ENCODE results near the gene FAM83G.
A peak's percentile ranks its signal among the peaks of the same experiment; 100 is the strongest.
"Not testable (repeated sequence)": the region's sequence is repeated elsewhere in the genome, so short reads cannot be mapped to it uniquely, and the experiment has no call there.

FAM83G gene, protein sequence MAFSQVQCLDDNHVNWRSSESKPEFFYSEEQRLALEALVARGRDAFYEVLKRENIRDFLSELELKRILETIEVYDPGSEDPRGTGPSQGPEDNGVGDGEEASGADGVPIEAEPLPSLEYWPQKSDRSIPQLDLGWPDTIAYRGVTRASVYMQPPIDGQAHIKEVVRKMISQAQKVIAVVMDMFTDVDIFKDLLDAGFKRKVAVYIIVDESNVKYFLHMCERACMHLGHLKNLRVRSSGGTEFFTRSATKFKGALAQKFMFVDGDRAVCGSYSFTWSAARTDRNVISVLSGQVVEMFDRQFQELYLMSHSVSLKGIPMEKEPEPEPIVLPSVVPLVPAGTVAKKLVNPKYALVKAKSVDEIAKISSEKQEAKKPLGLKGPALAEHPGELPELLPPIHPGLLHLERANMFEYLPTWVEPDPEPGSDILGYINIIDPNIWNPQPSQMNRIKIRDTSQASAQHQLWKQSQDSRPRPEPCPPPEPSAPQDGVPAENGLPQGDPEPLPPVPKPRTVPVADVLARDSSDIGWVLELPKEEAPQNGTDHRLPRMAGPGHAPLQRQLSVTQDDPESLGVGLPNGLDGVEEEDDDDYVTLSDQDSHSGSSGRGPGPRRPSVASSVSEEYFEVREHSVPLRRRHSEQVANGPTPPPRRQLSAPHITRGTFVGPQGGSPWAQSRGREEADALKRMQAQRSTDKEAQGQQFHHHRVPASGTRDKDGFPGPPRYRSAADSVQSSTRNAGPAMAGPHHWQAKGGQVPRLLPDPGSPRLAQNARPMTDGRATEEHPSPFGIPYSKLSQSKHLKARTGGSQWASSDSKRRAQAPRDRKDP

DNA sequence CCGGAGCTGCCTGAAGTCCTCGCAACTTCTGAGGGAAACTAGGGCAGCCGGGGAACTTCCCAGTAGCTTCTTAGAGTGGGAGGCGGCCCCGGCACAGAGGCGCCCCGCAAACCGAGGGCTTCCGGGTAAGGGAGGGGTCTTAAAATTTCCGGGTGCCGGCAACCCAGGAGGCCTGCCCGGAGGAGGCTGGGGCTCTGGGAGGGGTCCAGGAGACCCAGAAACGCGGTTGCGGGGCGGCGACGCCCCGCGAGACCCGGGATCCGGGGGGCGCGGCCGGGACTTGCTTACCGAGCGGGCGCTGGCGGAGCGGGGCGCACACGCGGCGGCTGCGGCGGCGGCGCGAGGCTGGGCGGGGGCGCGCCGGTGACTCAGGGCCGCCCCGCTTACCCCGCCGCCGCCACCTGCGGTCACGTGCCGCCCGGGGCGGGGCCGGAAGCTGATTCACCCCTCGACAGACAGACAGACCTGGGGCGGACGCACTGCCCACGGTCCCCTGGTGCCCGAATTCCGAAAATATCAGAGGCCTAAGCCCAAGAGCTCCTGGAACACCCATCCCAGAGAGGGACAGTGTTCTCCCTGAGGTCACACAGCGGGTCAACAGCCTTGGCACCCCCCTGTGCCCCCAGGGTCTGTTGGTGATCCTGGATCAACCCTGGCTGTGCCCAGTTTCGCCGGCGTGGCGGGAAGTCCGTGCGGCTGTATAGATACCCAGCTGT lies at the start of gene FAM83G:
TSS of gene FAM83G (minus strand) at position 344 of the 716 bp plus-strand sequence. CDS start 723 bp downstream, outside the sequence.
- DNase-seq = peak; percentile 89

DNA sequence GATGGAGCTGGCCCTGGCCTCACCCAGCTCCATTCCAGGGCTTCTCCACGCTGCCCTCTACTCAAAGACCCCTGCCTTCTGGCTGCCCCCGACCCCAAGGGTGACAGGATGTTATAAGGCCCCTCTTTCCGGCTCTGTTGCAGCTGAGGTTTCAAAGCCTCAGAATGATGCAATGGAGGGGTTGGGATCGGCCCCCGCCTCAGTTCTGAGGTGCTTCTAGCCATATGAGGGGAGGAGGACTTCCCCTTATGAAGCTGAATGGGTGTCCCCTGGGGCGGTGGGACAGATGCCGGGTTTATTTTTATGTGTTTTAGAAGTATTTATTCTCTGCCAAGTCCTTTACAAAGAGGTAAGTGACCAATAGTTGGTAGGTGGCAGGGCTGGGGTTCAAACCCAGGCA lies 44.3 kb upstream of the FAM83G start:
- not testable (repeated sequence) for DNase-seq

DNA sequence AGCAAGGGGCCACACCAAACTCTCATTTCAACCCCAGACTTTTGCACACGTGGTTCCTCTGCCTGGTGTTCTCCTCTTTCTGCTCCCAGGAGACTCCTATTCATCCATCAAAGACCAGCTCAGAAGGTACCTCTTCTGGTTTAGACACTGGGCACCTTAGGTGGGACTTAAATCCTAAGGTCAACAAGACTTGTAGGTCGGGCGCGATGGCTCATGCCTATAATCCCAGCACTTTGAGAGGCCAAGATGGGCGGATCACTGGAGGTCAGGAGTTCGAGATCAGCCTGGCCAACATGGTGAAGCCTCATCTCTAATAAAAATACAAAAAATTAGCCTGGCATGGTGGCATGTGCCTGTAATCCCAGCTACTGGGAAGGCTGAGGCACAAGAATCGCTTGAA lies 42.9 kb upstream of the FAM83G start:
- not testable (repeated sequence) for DNase-seq

DNA sequence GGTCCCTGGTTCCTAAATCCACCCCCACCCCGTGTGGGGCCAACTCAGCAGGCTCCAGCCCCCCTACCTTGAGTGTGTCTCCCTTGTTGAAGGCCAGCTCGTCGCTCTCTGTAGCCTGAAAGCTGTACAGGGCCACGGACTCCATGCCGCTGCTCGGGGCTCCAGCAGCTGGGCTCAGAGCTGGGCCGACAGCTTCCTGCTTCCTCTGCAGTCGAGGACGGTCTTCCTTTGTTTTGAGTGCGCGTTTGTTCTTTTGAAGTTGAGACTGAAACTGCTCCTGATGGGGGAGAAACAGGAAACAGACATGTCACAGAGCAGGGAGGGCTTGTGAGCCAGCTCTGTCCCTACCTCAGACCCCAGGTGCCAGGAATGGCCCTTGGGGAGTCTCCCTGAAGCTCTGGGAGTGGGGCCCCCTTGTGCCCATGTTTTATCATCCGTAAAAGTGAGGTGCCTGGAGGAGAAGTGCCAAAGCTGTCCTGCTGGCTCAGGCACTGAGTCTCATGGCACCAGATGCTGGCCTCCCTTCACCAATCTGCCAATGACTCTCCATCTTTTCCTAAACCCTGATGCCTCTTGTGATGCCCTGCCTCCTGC lies 42.3 kb upstream of the FAM83G start, which contains the start of gene GRAP:
TSS of gene GRAP (minus strand) at position 176 of the 594 bp plus-strand sequence. CDS start at position 145, 31 bp downstream.
- DNase-seq = not testable (repeated sequence)

DNA sequence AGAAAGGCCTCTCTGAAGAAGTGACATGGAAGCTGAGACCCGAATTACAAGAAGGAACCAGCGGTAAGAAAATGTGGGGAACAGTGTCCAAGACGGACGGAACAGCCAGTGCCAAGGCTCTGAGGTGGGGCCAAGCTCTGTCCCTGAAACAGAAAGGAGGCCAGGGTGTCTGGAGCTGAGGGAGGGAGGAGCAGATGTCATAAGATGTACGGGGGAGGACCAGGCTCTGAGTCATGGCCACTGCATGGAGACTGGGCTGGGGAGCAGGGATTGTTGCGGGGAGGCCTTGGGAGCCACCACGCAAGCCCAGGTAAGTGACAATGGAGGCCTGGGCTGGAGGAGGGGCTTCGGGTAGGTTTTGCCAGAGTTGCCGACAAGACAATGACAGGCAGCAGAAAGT lies 40.1 kb upstream of the FAM83G start:
- not testable (repeated sequence) for DNase-seq

DNA sequence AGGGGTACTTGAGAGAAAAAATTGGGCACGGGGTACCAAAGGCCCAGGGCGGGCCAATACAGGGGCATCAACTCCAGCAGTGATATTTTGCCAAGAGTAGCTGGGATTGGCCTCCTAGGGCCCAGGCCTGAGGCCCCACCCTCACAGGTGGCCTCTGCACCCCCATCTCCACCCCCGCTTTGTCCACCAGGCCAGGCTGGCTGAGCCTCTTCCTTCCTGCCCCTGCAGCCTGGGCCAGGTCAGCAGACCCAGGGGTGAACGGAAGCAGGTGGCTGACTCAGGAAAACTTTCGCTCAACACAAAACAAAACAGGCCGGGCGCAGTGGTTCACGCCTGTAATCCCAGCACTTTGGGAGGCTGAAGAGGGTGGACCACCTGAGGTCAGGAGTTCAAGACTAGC lies 38.5 kb upstream of the FAM83G start:
- not testable (repeated sequence) for DNase-seq

DNA sequence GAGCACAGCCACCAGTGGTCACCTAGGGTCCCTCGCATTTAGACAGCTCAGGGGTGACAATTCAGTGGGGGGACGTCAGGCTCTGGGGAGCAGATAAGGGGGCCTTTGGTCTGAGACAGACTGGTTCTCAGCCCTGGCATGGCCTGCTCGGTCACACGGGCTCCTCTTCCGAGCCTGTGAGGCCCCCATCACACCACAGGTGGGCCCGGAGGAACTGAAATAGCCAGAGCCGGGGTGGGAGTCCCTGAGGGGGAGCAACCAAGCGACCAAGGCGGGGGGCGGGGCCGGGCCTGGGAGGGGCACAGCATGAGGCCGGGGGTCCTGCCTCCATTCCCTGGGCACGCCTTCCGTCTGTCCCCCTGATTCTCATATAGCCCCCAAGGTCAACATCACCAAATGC lies 37.8 kb upstream of the FAM83G start:
- DNase-seq = not testable (repeated sequence)

DNA sequence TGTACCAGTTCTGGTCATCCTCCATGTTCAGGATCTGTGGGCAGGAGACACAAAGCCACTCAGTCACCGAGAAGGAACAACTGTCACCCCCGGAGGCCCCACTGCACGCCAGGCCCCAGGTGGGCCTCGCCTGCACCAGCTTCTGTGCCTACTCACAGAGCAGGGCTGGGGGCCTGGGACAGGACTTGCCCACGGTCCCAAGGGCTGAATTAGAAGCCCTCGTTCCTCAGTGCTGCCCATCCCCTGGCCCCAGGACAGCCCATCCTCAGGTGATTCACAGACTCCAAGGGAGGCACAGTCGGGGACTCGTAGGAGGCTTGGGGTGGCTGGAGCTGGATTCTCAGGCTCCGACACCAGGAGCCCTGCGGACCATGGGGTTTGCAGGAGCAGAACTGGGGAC lies 37.3 kb upstream of the FAM83G start:
- DNase-seq = not testable (repeated sequence)

DNA sequence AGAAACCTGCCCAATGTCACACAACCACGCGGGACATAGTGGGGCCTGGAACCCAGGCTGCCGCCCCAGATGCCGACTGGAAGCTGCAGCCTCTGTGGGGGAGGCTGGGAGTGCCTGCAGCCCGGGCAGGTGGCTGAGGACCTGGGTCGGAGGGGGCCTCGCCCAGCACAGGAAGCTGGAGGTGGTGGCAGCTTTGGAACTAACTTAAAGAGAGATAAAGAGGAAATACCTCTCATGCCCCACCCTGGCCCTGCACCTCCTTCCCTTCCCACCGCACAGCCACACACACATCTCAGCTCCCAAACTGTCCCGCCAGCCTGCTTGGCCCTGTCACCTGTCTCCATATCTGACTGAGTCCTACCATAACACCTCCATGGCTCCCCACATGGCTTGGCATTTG lies 35.8 kb upstream of the FAM83G start:
- DNase-seq = not testable (repeated sequence)

DNA sequence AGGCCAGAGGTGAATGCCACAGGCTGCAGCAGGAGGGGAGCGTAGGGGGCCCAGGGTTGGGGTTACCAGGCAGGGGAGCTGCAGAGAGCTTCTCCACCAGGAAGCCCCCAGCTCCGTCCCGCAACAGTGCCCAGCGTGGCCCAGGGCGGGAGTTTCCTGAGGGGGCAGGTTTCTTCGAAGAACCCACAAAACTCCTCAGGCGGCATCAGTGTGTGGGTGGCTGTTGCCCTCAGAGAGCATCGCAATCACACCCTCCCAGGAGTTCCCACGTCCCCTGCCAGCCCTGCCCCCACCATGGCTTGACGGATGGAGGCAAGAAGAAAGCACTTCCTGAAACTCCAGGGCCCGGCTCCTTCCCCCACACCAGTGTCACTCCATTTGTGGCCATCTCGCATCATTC lies 34.2 kb upstream of the FAM83G start:
- DNase-seq = not testable (repeated sequence)

DNA sequence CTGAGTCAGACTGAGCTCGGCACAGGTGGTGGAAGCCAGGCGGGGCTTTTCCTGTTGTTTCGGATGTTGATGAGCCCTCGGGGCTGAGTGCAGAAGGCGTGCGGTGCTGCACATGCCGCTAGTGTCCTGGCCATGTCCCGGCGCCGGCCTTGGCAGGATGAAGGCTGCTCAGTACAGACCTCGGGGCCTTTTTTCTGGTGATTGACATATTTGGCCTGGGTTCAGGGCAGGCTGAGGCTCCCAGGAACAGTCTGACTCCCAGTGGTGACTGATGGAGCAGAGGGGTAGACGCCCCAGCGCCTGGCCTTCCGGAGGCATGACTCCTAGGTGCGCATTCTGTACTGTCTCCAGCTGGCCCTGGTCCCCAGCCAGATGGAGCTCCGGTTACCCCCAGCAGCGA lies 33.4 kb upstream of the FAM83G start:
- not testable (repeated sequence) for DNase-seq

DNA sequence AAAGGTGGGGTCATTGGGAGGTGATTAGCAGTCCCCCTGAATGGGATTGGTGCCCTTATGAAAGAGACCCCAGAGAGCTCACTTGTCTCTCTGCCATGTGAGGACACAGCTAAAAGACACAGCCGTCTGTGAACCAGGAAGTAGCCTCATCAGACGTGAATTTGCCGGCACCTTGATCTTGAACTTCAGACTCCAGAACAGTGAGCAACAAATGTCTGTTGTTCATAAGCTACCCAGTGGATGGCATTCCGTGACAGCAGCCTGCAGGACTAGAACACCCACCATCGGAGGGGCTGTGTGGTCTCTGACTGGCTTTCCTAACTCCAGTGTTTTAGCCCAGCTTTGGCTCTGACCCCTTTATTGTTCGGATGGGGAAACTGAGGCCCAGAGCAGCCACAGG lies 33.0 kb upstream of the FAM83G start:
- DNase-seq = not testable (repeated sequence)

DNA sequence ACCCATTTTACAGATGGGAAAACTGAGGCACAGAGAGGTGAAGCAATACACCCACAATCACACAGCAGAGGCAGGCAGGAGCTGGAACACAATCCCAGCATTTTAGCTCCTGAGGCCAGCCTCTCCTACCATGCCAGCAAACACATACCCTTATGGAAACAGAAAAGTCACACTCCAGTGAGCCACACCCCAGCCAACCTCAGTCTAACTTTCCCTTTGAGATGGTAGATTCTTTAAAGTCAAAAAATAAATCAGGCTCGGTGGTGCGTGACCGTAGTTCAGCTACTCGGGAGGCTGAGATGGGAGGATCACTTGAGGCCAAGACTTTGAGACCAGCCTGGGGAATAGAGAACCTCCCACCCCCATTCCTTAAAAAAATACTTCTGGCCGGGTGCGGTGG lies 31.6 kb upstream of the FAM83G start:
- not testable (repeated sequence) for DNase-seq

DNA sequence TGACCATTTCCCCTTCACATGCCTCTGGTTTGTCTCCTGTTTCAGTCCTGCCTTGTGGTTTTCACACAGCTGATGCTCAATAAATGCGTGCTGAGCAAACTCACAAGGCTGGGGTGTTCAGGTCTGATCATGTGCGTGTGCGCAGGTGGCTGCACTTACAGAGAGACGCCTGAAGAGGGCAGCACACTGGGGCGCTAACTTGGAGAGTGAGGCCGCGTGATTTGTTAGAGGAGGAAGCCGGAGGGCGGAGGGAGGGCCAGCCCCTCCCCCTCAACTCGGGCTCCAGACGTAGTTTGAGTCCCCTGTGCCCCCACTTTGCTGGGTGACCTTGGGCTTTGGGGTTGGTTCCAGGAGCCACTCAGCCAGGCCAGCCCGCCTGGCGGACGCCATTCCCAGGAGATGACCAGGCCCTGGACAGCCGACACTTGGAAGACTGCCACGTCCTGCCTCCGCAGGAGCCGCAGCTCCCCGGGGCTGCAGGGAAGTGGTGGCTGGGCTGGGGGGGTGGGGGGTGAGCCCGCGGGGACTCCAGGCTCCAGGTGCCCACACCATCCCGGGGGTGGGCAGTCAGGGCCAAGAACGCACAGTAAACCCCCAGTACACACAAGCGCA lies 27.9 kb upstream of the FAM83G start:
- not testable (repeated sequence) for DNase-seq

DNA sequence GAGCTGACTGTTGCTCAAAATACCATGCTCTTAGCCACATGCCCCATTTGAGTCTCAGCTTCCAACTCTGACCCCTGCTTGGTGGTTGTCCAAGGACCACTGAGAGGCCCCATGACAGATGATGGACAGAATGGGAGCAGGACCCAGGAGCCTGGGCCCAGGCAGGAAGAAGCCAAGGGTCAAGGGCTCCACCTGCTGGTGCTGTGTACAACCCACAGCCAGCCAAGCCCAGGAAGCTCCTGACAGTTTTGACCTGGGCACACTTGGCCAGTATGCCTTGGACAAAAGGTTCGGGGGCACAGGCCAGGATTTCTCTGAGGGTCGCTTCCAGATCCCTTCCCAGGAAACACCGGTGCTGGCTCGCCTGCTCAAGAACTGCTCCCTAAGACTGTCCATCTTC lies 27.2 kb upstream of the FAM83G start:
- DNase-seq = not testable (repeated sequence)

DNA sequence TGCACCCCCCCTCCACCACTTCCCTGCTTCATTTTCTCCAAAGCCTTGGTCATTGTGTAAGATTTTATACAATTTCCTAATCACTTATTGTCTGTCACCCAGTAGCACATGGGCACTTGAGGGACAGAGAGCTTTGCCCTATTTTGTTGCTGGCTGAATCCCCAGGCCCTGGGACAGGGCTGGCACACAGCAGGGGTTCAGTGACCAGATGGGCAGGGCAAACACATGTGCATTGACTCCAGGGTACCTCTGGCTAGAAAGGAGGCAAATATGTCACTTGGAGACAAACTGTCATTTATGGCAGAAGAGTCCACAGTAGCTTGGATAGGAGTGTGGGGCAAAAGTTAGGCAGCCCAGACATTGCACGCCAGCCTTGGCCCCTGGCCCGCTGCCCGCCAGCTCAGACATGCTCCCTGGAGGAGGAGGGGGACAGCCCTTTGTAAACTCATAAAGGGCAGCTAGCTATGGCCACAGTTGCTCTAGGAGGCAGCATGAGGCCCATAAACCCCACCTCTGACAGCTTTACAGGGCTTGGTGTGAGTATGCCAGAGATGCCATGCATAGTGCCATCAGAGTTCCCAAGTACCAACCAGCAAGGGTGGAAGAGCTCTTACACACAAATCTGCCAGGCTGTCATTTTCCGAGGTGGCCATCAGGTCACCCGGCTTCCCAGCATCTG lies 26.3 kb upstream of the FAM83G start:
- DNase-seq = not testable (repeated sequence)

DNA sequence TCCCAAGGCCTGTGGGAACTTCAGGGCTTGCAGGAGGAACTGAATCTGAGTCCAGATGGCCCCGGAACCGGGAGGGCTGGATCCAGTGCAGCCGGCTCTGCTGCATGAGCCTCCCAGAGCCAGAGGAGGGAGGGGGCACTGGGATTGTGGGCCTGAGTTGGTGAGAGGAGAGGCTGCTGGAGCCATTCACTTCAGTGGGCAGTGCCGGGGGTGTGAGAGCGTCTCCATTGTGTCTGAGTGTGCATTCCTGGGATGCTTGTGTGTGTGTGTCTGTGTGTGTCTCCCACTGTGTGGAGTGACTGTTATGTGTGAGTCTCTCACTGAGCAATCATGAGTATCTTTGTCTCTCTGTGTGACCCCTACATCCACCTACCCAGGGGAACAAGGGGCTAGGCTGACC lies 25.2 kb upstream of the FAM83G start:
- not testable (repeated sequence) for DNase-seq

DNA sequence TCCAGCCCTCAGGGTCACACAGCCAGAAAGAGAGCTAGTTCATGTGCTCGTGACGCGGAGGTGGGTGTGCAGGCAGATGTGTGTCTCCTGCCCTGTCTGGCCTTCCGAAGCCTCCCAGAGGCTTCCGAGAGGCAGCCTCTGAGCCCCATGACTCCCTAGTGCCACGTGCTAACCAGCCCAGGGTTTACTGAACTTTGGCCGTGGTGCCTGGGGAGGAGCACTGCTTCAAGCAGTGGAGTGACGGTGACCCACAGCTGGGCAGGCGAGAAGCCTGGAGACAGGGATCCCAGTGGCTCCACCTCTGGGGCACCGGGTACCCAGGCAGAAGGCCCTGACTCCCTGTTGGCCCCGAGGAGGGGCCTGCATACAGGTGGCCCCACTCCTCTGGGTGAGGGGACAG lies 24.1 kb upstream of the FAM83G start:
- not testable (repeated sequence) for DNase-seq

DNA sequence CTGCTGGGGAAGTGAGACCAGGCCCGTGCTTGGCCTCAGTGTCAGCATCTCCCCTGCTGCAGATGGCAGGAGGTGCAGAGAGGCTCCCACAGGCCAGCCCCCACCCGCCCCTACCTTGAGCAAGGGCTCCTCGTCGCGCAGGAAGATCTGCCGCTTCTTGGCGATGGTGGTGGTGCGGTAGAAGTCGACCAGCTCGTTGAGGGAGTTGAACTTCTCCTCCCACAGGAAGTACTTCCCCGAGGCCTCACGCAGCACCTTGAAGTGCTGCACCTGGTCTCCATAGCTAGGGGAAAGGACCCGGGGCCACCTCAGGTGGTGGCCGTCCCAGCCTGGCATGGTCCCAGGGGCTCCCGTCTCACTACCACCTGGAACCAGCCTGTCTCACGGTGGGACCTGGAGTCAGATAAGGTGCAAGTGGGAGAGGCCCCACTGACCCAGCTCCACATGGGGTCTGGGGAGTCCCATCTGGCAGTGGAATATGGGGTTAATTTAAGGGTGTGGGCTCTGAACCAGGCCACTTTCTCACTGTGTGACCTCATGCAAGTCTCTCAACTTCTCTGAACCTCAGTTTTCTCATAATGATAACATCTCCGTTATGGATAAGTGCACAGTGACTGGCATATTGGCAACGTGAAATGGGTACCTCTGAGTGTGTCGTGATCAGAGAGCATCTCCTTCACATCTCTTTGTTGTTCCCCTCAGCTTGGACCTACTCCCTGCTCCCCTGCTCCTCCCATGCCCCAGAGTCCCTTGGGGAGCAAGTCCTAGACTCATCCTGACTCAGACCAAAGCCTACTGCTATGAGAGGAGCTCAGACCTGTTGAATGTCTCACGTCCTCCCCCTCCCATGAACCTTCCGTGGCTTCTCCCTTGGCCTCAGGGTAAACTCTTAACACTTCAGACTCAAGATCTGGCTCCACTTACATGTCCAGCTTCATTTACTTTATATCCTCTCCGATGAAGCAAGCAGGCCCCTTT lies 19.8 kb upstream of the FAM83G start:
- no peak for DNase-seq
